Measurements from ENCODE around the gene EVX1.

The EVX1 gene

DNA sequence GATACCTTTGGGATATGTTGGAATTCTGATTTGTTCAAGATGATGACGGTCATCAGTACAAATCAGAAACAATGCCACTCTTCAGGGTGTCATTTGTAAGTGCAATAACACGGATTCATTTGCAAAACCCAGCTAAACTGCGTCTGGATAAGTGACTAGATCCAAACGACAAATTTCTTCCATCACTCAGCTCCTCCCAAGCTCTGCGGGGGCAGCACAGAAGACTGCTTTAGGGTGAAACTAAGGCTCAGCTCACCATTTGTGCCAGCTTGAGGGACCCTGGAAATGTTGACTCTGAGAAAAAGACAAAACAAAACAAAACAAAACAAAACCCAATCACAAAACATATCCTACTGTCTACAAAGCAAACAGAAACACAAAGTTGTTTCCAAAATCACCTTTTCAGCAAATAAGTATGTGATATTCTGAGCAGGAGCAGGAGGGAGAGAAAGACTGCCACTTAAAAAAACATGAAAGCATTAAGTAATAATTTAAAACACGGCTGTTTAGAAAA is 8.0 kb downstream of the EVX1 start:
- DNase-seq, result no peak

DNA sequence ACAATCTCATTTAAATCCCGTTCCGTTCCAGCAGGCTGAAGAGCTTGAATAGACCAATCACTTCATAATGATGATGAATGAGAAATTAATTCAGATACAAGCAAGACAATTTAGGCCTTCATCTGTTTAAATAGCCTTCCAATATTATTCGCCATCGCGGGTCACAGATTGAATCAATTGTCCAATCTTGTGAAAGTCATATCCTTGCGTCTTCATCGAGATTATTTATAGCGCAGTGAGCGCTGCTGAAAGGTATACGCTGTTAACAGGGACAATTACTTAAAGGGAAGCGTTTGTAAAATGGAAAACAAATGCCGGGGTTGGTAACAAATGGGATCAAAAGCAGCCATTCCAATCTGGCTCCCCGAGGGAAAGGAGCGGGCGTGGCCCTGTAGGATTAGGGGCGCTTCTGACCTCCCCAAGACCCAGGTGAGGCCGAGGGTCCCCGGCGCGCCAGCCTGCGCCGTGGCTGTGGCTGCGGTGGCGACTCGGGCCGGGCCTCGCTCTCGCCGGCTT is 8.6 kb downstream of the EVX1 start:
- no peak for DNase-seq

- DNase-seq, result no peak
These were observed 9.3 kb downstream of the EVX1 start for GRCh38 chr7:27251652-27252590.

DNA sequence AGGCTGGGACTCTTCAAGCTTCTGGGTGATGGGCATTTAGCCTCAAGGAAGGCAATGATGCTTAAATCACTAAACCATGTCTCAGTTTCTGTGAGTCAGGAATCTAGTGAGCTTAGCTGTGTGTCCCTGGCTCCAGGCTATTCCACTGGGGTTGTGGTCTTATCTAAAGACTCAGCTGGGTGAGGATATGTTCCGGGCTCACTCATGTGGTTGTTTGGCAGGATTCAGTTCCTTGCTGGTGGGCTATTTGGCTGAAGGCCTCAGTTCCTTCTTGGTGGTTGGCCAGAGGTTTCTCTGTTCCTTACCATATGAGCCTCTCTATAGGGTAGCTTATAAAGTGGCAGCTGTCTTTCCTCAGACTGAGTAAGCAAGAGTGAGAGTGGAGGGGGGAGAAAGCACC is 12.0 kb downstream of the EVX1 start:
- no peak for DNase-seq

GRCh38 chr7:27260211-27260610 is 17.6 kb downstream of the EVX1 start:
- DNase-seq, result no peak

GRCh38 chr7:27262121-27262520 is 19.5 kb downstream of the EVX1 start:
- no peak for DNase-seq

- DNase-seq, result no peak
These were observed 21.2 kb downstream of the EVX1 start for GRCh38 chr7:27263781-27264180.

GRCh38 chr7:27269455-27269854 is 26.9 kb downstream of the EVX1 start:
- no peak for DNase-seq

GRCh38 chr7:27271384-27271783 is 28.8 kb downstream of the EVX1 start:
- no peak for DNase-seq

DNA sequence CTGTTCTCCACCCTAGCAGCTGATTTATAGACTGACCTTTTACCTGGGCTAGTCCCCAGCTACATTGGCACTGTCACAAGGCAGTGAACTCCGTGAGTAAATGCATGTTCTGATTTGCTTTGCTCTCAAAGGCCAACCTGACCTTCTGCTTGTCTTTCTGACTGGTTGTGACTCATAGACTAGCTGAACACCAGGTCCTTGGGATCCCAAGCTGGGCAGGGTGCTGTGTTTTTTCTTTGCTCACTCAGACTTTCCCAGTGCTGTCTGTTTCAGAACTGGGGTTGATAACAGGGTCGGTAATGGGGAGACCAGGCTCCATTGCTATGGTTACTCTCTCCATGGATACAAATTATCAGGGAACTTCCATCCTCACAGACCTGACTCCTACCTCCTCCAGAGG is 35.0 kb downstream of the EVX1 start:
- no peak for DNase-seq

GRCh38 chr7:27283558-27283957 is 41.0 kb downstream of the EVX1 start:
- no peak for DNase-seq

GRCh38 chr7:27295236-27295635 is 52.6 kb downstream of the EVX1 start:
- DNase-seq, result peak; percentile 77

DNA sequence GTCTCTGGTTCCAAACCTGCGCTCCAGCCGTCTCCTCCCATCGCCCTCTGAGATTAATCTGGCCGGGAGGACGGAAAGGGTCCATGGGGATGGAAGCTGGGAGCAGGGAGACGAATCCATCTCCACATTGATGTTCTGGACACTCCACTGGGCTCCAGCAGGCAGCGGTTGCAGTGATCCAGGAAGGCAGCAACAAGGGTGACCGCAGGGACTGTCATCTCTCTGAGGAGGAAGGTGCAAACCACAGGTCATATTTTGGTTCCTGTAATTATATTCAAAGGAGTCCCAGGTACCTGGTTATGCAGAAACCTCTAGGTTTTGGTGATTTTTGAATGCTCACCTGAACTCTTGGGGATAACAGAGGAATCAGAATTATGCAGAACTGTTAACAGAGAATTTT is 54.8 kb downstream of the EVX1 start:
- no peak for DNase-seq
